Heart left ventricle (tissue), 16 donors: ENCODE measurements around the gene C1orf116. TPM values are rescaled to one million over a fixed set of nuclear protein-coding genes. Genes with fewer than 3 reads are reported as not detected.
A peak's percentile ranks its signal among the peaks of the same experiment; 100 is the strongest.

ENCODE experiments used
- ATAC-seq, 4 donors: fragments of 200-7000 bp; cut with Tn5 transposase; one replicate each; pipeline ENCODE4 v1.9.1; 2020 to 2022; ENCODE audit warnings: moderate library complexity in 4 of 4, mild to moderate bottlenecking in 3 of 4, moderate number of reproducible peaks in 1 of 4
- DNase-seq, 5 donors: peaks; one replicate each; pipeline ENCODE4 v3.0.0-alpha.2; 2020
- H3K27ac ChIP-seq, 12 donors: fragments of 200-600 bp; sonication (generic) in 4 of 12; one replicate each; pipeline versions ENCODE4 v1.5.0 to v1.8.0; 2016 to 2022; ENCODE audit warnings: mild to moderate bottlenecking in 2 of 12
- H3K27me3 ChIP-seq, 9 donors: fragments of 200-600 bp; sonication (generic) in 2 of 9; one replicate each; pipeline versions ENCODE4 v1.5.1 to v1.8.0; 2016 to 2022; ENCODE audit warnings: mild to moderate bottlenecking in 3 of 9
- H3K36me3 ChIP-seq, 9 donors: fragments of 200-600 bp; sonication (generic) in 2 of 9; one replicate each; pipeline versions ENCODE4 v1.5.0 to v1.8.0; 2018 to 2022; ENCODE audit warnings: mild to moderate bottlenecking in 2 of 9
- H3K4me1 ChIP-seq, 12 donors: fragments of 200-600 bp; sonication (generic) in 4 of 12; one replicate each; pipeline versions ENCODE4 v1.5.0 to v1.8.0; 2016 to 2022; ENCODE audit warnings: mild to moderate bottlenecking in 3 of 12
- H3K4me3 ChIP-seq, 12 donors: fragments of 200-600 bp; sonication (generic) in 4 of 12; one replicate each; pipeline versions ENCODE4 v1.5.0 to v1.8.0; 2017 to 2022; ENCODE audit warnings: mild to moderate bottlenecking in 9 of 12, moderate library complexity in 4 of 12
- H3K9me3 ChIP-seq, 12 donors: fragments of 200-600 bp; sonication (generic) in 4 of 12; one replicate each; pipeline versions ENCODE4 v1.5.0 to v1.8.0; 2016 to 2022; ENCODE audit warnings: mild to moderate bottlenecking in 1 of 12
- CTCF ChIP-seq, 12 donors: fragments of 200-600 bp; sonication (generic) in 4 of 12; IDR thresholded peaks; one replicate each; pipeline versions ENCODE4 v1.5.0 to v1.8.0; 2018 to 2022; ENCODE audit warnings: antibody characterized with exemption in 12 of 12, mild to moderate bottlenecking in 5 of 12
- POLR2A ChIP-seq, 2 donors: fragments of 450-650 bp; IDR thresholded peaks; one replicate each; pipeline ENCODE4 v1.6.1; 2017; ENCODE audit warnings: antibody characterized with exemption in 2 of 2, mild to moderate bottlenecking in 2 of 2, moderate library complexity in 2 of 2
- WGBS, 4 donors: extraction: QIAGEN DNeasy Blood & Tissue Kit in 2 of 4; methylation state at CpG; one replicate each; pipeline versions ENCODE4 v1.1.5 to v1.1.7; 2013 to 2018; 5-methylcytosine and 5-hydroxymethylcytosine counted together
- intact Hi-C, 10 donors: fragments of 100-400 bp; cut with DNase I; formaldehyde crosslinking; loops; one replicate each; pipeline versions ENCODE4 v1.11.1 to v1.14.2; 2022
- polyA plus RNA-seq, 2 donors: library from polyadenylated mRNA; stranded (reverse); fragments of 200-250 nt; gene quantifications; one replicate each; pipeline ENCODE4 v1.2.3, GENCODE V29; 2013
- total RNA-seq, 9 donors: library from RNA; depleted of rRNA in 2 of 9; stranded (reverse); fragments of >200 nt in 2 of 9; fragmentation: NEBNext Ultra II Directional in 3 of 9; extraction: Animal tissue kit (Norgen Biotek cat#: 25700) in 3 of 9; gene quantifications; one replicate each; pipeline versions ENCODE4 v1.1.0 to v1.2.4, GENCODE V29; 2016 to 2023
- donor health status: ischemic (EF 13 %, LVEDD 7.1; RV severe dilation, severe dysfunction).
- donor health status: healthy with polysubstance abuse.
- donor health status: DM: no; HTN: yes; CAD: no.
- donor health status: DM: no; HTN: no; CAD: no.
- donor health status: ischemic (EF 25% LVEDD 6.9; RV normal size, moderate dysfunction).
- donor health status: ischemic (EF 25% LVEDD 5.7; RV mildly dilated, moderate dysfunction).
- donor health status: healthy.
- donor health status: DM: yes; HTN: yes; CAD: no.
- donor health status: ischemic (EF 35%, LVEDD 5.7; RV mildly dilated, moderate dysfunction).
- donor health status: nonischemic (EF 11% LVEDD 7.7; RV severe dilation, severe dysfunction).
- donor health status: DM: yes; HTN: yes; CAD: no.
- donor health status: PGD.
- donor health status: ischemic (EF 29% LVEDD 5.4; RV normal size, mild dysfunction).
- donor health status: nonischemic (EF 23%, LVEDD 6.1; RV moderate dilation, normal function).

The C1orf116 gene
- total and polyA plus RNA-seq, 11 donors = 0.08 to 3.3 (median 0.60) TPM

DNA sequence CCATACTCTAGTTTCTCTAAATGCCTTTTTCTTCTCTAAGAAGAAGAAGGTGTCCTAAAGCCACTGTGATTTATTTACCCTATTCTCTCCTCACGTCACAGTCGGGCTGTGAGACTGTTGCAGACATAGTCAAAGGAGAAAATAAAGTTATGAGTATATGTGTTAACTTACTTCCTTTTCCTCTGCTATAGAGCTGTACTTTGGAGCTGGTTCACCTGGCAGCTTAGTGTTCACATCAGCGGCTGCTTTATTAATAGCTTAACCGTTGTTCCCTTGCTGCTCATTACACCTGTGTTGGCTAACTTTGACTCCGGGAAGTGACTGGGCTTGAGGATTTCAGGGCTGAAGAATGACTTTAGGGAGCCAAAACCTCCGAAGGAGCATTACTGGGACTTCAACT lies 24.1 kb upstream of the C1orf116 start:
- peaks cover 0 to 24% (median 14%) of the 10 kb centered on the region in 9 donors for H3K36me3 ChIP-seq
- 52 to 70% (median 67%) methylated on average over 6 of the region's 6 CpGs for WGBS, 4 donors
- ATAC-seq (no peak), DNase-seq (no peak)
- H3K27ac ChIP-seq = peak overlapping the region in 11 of 12 donors; percentile 58 to 97 (median 93)
- TF ChIP-seq POLR2A (IDR thresholded peaks at IDR 0.05) (no peak), CTCF (IDR thresholded peaks at IDR 0.05) (no peak)
- no peaks in the 10 kb centered on the region for H3K27me3 ChIP-seq
- H3K4me1 ChIP-seq = peaks cover 0 to 83% (median 30%) of the 10 kb centered on the region in 12 donors
- peak overlapping the region in 6 of 12 donors; percentile 15 to 37 (median 21) for H3K4me3 ChIP-seq
- H3K9me3 ChIP-seq = no peaks in the 10 kb centered on the region
- intact Hi-C loops = loop anchor here in 1 of 10 donors (10.0 kb wide), 1 partner anchor 258 kb away; no protein-coding TSS in a partner anchor

DNA sequence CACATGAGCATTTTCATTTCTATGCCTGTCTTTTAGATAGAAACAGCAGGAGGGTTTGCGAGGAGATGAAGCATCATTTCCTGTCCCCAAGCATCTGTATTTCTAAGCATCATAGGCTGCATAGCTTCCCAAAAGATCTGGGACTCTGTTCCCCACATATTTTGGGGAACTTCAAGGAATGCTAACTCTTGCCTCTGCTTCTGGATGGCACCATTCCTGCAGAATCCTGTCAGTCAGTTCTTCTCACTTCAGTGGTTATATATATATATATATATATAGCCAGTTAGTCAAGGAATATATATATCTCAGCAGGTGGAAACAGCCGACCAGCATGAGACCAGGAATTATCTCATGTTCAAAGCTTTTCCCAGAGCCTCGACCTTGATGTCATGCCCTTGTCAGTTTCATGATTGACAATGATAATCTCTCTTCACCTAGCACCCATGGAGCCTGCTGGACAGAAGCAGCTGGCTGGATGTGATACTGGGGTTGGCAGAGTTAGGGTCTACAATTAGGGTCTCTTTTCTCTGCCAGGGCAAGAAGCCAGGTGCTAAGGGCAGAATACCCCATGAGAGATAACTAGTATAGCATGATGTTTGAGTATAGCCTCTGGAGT lies 22.9 kb upstream of the C1orf116 start:
- TF ChIP-seq CTCF (IDR thresholded peaks at IDR 0.05) (no peak), POLR2A (IDR thresholded peaks at IDR 0.05) (no peak)
- peaks cover 0 to 15% (median 5%) of the 10 kb centered on the region in 9 donors for H3K36me3 ChIP-seq
- 36 to 48% (median 41%) methylated on average over 3 of the region's 3 CpGs for WGBS, 4 donors
- no peaks in the 10 kb centered on the region for H3K9me3 ChIP-seq
- no peak for ATAC-seq
- intact Hi-C loops = loop anchor here in 1 of 10 donors (10.0 kb wide), 1 partner anchor 259 kb away; no protein-coding TSS in a partner anchor
- H3K4me1 ChIP-seq = peaks cover 0 to 87% (median 36%) of the 10 kb centered on the region in 12 donors
- H3K27ac ChIP-seq = peak overlapping the region in 11 of 12 donors; percentile 78 to 97 (median 93)
- no peak for DNase-seq
- peak overlapping the region in 6 of 12 donors; percentile 15 to 81 (median 46) for H3K4me3 ChIP-seq
- H3K27me3 ChIP-seq = no peaks in the 10 kb centered on the region

DNA sequence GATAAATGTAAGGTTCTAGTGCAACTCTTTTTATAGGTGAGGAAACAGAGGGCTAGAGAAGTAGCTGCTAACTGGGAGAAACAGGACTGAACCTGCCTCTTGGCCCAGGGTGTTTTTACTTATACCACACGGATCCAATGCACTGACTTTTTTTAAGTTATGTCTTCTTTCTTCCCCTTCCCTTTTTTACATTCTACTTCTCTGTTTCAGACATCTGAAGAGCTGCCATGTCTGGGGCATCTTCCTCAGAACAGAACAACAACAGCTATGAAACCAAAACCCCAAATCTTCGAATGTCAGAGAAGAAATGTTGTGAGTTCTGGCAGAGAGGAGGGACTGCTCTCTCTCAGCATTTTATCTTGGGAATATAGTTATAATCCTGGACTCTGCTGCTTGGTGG lies 21.9 kb upstream of the C1orf116 start:
- Histone ChIP-seq H3K9me3 (no peaks in the 10 kb centered on the region), H3K27me3 (no peaks in the 10 kb centered on the region), H3K4me1 (peaks cover 0 to 81% (median 34%) of the 10 kb centered on the region in 12 donors), H3K4me3 (peak overlapping the region in 7 of 12 donors; percentile 8 to 81 (median 61)), H3K36me3 (peaks cover 0 to 7% (median under 1%) of the 10 kb centered on the region in 9 donors), H3K27ac (peak overlapping the region in 11 of 12 donors; percentile 78 to 97 (median 93))
- 46 to 58% (median 51%) methylated on average over 2 of the region's 2 CpGs for WGBS, 4 donors
- no peak for DNase-seq
- intact Hi-C loops = loop anchor here in 1 of 10 donors (10.0 kb wide), 1 partner anchor 260 kb away; no protein-coding TSS in a partner anchor
- ATAC-seq = no peak
- no peak for TF ChIP-seq POLR2A (IDR thresholded peaks at IDR 0.05)
- no peak for TF ChIP-seq CTCF (IDR thresholded peaks at IDR 0.05)
